ENCODE results near the gene SMIM5.
"Not testable (repeated sequence)": the region's sequence is repeated elsewhere in the genome, so short reads cannot be mapped to it uniquely, and the experiment has no call there.

Gene SMIM5

DNA sequence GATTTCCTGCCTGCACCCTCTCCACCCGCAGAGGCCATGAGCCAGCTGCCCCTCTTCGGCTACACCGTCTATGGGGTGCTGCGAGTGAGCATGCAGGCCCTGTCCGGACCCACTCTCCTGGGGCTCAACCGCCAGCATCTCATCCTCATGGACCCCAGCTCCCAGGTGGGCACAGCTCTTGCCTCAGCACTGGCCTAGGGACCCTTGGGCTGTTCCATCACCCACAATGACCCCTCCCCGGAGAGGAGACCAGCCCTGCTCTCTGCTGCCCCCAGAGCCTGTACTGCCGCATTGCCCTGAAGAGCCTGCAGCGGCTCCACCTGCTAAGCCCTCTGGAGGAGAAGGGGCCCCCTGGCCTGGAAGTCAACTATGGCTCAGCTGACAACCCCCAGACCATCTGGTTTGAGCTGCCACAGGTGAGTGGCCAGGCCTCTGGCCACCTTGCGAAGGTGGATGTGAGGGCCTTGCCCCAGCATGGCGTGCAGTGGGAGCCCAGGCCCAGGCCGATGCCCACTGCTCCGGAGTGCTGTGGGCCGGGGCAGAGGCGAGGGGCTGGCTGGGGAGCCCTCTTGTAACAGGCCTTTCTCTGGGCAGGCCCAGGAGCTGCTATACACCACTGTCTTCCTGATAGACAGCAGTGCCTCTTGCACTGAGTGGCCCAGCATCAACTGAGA is 7.3 kb upstream of the SMIM5 start:
- DNase-seq (ENCODE audit: low read depth): no peak

- DNase-seq (ENCODE audit: low read depth): no peak
Measured at GRCh38 chr17:75626496-75627038, 6.7 kb upstream of the SMIM5 start.

- no peak for DNase-seq (ENCODE audit: low read depth)
Measured at GRCh38 chr17:75627094-75627493, 6.1 kb upstream of the SMIM5 start.

GRCh38 chr17:75628425-75628824 is 4.8 kb upstream of the SMIM5 start:
- DNase-seq (ENCODE audit: low read depth): no peak

- no peak for DNase-seq (ENCODE audit: low read depth)
Measured at GRCh38 chr17:75629157-75629556, 4.1 kb upstream of the SMIM5 start.

DNA sequence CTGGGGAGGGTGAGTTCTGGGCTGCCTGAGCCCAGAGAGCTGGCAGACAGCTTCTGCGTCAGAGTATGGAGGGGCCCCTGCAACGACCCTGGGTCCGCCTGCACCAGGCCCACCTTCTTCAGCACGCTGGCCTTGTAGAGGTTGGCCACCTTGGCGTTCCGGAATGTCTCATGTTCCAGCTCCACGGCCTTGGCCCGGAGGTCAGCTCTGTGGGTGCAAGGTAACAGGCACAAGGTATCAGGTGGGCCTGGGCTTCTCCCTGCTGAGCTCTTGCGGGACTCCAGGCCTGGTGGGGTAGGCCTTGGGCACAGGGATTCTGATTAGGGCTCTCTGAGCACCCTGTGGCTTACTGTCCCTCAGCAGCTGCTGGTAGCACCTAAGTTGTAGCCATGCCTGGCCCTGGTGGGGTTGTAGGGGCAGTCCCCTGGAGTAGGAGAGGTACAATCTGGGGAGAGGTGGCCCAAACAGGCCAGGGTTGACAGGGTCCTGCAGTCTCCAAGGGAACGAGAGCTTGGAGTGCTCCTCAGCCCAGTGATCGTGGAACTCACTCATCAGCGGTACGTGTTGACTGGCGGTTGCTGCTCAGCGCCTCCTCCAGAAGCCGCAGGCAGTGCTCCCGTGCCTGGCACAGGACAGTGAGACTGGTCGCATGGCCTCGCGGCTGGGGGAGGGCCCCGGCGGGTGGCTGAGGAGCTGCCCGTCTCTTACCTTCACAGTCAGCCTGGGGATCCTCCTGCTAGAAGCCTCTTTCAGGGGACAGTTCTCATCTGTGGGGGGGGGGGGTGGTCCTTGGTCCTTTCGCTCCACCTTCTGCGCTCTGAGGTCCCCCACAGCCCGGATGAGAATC is 2.9 kb upstream of the SMIM5 start:
- no peak for DNase-seq (ENCODE audit: low read depth)

GRCh38 chr17:75631353-75631752 is 1.9 kb upstream of the SMIM5 start:
- no peak for DNase-seq (ENCODE audit: low read depth)

- DNase-seq (ENCODE audit: low read depth): no peak
Measured at GRCh38 chr17:75632428-75632827, 806 bp upstream of the SMIM5 start.

GRCh38 chr17:75633486-75634375 is 497 bp downstream of the SMIM5 start:
- DNase-seq (ENCODE audit: low read depth): peak; percentile 35

DNA sequence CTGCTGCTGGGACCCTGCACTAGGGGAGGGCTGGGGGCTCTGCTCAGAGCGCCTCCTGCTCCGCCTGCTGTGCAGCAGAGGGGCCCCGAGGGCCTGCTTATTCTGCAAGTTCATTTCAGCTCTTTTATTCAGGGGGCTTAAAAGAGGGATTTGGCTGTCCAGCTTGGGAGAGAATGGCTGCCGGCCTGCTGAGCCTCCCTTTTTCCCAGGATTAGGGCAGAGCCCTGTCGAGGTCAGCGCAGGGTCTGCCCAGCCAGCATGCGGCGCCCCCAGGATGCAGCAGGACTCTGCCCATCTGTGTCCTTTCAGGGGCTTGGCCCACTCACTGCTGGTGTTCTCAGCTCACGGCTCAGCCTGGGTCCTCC is 1.1 kb downstream of the SMIM5 start:
- DNase-seq (ENCODE audit: low read depth): no peak

- DNase-seq (ENCODE audit: low read depth): no peak
Measured at GRCh38 chr17:75634754-75635609, 1.7 kb downstream of the SMIM5 start.

DNA sequence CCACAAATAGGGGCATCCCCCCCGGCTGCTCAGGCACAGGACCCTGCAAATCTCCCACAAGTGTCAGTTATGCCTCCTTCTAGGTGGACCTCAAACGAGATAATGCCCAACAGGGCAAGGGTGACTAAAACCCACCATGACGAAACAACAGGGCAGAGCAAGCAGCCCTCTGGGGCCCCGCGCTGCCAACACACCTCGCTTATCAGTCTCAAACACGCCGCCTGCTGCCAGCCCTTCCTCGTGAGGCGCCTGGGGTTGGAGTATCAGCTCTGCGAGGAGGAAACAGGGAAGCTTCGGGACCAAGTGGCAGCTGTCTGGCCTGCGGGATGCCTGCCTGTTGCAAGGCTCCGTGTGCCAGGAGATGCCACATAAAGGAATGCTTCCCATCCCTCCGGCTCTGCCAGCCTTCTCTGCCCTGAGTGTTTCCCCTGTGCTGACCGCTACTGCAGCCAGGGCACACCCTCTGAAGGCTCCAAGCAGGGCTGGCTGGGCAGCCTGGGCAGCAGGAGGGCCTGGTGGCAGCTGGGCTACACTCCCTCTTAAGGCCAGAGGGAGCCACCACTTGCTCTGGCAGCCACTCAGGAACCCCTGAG is 2.5 kb downstream of the SMIM5 start:
- DNase-seq (ENCODE audit: low read depth): no peak

- no peak for DNase-seq (ENCODE audit: low read depth)
Measured at GRCh38 chr17:75636381-75637142, 3.3 kb downstream of the SMIM5 start.

DNA sequence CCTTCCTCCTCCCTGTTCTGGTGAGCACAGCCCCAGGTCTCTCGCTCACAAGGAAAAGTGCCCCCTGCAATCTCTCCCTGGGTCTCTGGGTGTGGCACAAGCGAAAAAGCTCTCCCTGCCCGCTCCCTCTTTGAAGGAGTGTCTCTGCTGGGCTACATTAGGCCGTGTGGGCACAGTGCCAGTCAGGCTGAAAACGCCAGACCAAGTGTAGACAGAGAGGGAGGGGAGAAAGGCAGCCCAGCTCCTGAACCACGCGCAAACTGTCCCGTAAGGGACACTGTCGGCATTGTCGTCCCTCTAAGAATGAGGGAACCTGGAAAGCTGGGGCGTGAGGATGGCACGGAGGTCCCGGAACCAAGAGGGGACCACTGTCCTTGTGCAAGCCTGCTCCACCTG is 3.9 kb downstream of the SMIM5 start:
- DNase-seq (ENCODE audit: low read depth): no peak

DNA sequence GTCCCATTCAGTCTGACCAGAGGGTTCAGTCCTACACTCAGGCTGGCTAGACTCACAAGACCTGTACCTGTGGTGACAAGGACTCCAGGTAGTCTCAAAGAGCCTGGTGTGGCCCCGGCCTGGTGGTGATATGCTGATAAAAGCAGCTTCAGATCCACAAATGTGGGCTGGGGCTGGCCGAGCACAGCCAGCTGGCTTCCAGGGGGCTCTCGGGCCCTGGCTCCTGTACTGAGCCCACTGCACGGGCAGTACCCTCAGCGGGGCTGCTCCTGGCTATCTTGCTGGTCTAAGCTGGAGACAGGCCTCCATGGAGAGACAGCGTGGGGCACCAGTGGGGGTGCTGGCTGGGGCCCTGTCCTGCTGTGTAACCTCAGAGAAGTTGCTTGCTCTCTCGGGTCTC is 4.3 kb downstream of the SMIM5 start:
- no peak for DNase-seq (ENCODE audit: low read depth)

GRCh38 chr17:75638039-75638438 is 4.8 kb downstream of the SMIM5 start:
- not testable (repeated sequence) for DNase-seq (ENCODE audit: low read depth)

DNA sequence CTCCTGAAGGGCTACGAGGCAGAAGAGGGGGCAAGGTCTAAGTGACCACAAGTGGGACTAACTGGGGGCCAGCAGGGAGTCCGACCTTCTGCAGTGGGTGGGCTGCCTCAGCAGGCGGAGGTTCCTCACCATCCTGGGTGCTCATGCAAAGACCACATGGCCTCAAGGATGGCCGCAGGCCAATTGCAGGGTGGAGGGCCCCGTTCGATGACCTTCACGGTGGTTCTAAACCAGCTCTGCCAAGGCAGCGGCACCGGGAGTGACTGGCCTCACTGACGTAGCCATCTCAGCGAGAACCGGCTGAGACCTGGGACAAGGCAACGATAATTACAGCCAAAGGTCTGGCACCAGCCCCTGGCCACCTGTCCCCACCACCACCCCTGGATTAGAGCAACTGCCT is 5.7 kb downstream of the SMIM5 start:
- DNase-seq (ENCODE audit: low read depth): no peak

DNA sequence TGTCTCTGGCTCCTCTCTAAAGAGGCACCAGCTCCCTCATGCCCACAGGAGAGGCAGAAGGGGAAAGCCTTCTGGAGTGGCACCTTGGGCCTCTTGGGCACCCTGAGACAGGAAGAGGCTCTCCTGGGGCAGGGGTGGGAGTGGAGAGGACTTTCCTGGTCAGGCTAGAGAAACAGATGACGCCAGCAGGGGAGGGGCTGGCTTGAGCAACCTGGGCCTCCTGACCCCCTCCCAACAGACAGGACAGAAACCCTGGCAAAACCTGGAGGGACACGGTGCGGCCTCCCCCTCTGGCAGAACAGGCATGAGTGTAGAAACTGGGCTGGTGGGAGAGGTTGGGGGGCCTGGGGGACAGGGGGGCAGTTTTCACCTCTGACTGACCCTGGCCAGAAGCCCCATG is 6.1 kb downstream of the SMIM5 start:
- no peak for DNase-seq (ENCODE audit: low read depth)

DNA sequence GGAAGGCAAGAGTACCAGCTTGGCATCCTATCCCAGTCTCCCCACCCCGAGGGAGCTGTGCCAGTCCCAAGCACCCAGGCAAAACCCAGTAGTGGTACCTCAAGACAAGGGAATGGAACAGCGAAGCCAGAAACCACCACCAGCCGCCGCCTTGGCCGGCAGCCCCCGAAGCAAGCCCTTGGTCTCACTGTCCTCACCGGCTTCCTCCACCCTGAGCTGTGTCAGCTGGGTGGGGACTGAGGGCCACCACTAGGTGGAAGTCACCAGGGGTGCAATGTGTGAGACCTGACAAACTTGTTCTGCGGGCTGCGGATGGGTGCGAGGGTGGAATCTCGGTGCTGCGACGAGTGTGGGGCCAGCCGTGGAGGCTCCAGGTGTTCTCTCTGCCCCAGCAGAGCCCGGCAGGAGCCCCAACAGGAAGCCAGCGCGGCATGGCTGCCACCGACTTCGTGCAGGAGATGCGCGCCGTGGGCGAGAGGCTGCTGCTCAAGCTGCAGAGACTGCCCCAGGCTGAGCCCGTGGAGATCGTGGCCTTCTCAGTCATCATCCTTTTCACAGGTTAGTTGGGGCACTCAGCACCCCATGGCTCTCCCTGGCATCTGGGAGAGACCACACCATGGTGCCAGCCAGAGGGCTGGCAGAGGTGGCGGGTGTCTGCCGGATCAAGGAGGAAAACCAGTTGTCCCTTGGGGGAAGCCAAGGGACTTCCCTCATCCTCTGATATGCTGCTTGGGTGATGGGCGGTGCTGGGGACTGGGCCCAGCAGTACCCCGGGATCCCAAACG is 6.7 kb downstream of the SMIM5 start:
- no peak for DNase-seq (ENCODE audit: low read depth)

Data from activated T-cell treated with anti-CD3 and anti-CD28 coated beads for 24 hours (primary cell).